Gastroesophageal sphincter (tissue), 3 donors: Measurements from ENCODE around the gene SEMA4D.

Experiments
- EP300 ChIP-seq: sonication (generic); formaldehyde crosslinking; IDR thresholded peaks from one replicate; pipeline ENCODE4 v1.6.1; 2017; ENCODE audit warnings: antibody characterized with exemption, mild to moderate bottlenecking
- POLR2A ChIP-seq, 2 donors: fragments of 450-650 bp; IDR thresholded peaks; one replicate each; pipeline ENCODE4 v1.6.1; 2017; ENCODE audit warnings: antibody characterized with exemption in 2 of 2, mild to moderate bottlenecking in 2 of 2, moderate library complexity in 1 of 2
- TF ChIP-seq, protein P1 (sequence below), 4 experiments: fragments of 200-600 bp in 2 of 4; fragments of 450-650 bp in 2 of 4; sonication (generic) in 1 of 4; IDR thresholded peaks; one replicate each; pipeline ENCODE4 v1.5.1; 2017 to 2019; ENCODE audit warnings: antibody characterized with exemption in 4 of 4, mild to moderate bottlenecking in 2 of 4, moderate library complexity in 2 of 4

DNA sequence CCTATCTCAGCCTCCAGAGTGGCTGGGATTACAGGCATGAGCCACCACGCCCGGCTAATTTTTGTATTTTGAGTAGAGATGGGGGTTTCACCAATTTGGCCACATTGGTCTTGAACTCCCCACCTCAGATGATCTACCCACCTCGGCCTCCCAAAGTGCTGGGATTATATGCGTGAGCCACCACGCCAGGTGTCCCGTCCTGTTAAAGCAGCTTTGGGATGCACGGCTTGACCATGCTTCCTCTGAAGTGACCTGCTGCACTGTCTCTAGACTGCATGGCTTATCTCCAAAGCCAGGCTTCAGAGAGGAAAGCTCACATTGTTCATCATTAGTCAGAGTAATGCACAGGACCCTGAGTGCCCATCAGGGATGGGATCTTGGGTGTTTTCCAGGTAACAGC is 45.4 kb downstream of the SEMA4D start:
- no peak for TF ChIP-seq POLR2A (IDR thresholded peaks at IDR 0.05)
- TF ChIP-seq, protein P1, sequence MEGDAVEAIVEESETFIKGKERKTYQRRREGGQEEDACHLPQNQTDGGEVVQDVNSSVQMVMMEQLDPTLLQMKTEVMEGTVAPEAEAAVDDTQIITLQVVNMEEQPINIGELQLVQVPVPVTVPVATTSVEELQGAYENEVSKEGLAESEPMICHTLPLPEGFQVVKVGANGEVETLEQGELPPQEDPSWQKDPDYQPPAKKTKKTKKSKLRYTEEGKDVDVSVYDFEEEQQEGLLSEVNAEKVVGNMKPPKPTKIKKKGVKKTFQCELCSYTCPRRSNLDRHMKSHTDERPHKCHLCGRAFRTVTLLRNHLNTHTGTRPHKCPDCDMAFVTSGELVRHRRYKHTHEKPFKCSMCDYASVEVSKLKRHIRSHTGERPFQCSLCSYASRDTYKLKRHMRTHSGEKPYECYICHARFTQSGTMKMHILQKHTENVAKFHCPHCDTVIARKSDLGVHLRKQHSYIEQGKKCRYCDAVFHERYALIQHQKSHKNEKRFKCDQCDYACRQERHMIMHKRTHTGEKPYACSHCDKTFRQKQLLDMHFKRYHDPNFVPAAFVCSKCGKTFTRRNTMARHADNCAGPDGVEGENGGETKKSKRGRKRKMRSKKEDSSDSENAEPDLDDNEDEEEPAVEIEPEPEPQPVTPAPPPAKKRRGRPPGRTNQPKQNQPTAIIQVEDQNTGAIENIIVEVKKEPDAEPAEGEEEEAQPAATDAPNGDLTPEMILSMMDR (IDR thresholded peaks at IDR 0.05) = no peak
- TF ChIP-seq EP300 = no peak
